Hepatic stellate cell (primary cell): ENCODE data around the gene GARIN5B.

ENCODE experiments used
- DNase-seq: peaks from one replicate; pipeline ENCODE4 v3.0.0; 2011; ENCODE audit warnings: low spot score

Gene GARIN5B

GRCh38 chr19:55322204-55322885 lies 40.7 kb downstream of the GARIN5B start:
- no peak for DNase-seq

GRCh38 chr19:55321466-55322137 lies 41.5 kb downstream of the GARIN5B start:
- DNase-seq, result no peak

DNA sequence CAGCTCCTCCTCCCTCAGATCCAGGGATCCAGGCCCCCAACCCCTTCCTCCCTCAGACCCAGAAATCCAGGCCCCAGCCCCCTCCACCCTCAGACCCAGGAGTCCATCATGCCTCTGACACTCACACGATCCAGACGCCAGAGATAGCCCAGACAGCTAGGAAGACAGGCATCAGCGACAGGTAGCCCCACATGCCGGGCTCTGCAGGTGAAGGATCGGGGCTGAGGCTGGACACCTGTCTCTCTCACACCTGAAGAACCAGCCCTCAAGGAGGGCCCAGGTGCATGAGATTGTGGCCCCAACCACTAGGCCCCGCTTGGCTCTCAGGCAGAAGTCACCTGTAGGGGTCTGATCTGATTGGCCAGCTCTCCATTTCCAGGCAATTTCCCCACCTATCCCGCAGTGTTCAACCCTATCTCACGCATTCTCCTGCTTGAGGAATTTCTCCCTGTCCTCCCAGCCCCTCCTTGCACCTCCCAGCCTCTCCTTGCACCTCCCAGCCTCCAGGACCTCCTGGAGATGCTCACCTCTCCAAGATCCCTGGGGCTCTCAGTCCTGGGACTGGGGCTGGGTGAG lies 42.1 kb downstream of the GARIN5B start:
- no peak for DNase-seq

DNA sequence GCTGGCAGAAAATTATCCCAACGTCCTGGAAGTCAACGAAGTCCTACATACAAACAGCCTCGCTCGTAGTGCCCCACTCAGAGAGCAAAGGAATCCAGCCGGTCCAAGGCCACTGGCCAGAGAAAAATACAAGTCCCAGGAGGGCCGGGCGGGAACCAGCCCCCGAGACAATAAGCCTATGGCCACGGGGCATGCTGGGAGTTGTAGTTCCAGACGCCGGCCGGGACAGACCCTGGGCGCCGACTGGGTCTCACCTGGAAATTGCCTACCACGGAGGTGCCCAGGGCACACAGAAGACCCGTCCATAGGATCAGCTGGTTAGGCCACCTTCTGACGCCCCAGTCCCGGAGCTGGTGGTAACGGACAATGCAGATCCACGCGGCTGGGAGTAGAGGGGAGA lies 43.3 kb downstream of the GARIN5B start:
- DNase-seq, result peak; percentile 83

DNA sequence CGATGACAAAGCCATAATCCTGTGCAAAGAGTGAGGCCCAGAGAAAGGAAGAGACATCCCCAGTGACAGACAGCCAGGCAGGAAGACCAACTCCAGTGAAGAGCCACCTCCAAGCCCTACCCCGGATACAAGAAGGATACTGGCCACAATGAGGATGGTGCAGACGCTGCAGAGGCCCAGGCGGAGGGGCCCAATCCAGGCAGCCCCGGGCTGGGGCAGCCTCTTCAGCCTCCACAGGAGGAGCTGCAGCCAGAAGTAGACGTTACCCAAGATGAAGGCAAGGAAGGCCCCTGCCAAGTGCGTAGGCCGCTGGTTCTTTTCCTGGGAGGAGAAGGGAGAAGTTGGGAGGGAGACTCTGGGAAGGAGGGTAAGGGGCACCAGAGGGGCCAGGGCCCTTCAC lies 46.4 kb downstream of the GARIN5B start:
- DNase-seq, result no peak

GRCh38 chr19:55315956-55316525 lies 47.0 kb downstream of the GARIN5B start:
- no peak for DNase-seq

DNA sequence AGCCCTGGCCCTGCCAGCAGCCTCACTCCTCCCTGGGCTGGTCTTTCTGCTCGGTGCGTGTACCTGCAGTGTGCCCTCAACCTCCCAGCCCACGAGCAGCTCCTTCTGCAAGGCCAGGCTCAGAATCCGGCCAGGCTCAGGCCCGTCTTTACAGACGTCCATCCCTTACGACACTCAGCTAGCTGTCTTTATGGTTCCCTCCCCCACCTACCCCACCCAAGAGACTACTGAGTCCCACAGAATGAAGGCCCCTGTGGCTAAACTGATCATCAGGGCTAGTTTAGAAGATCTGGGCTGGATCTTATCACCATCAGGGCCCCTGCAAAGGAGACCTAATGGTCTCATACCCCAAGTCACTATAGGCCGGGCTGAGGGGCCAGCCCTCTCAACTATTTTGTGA lies 48.7 kb downstream of the GARIN5B start:
- DNase-seq, result no peak

DNA sequence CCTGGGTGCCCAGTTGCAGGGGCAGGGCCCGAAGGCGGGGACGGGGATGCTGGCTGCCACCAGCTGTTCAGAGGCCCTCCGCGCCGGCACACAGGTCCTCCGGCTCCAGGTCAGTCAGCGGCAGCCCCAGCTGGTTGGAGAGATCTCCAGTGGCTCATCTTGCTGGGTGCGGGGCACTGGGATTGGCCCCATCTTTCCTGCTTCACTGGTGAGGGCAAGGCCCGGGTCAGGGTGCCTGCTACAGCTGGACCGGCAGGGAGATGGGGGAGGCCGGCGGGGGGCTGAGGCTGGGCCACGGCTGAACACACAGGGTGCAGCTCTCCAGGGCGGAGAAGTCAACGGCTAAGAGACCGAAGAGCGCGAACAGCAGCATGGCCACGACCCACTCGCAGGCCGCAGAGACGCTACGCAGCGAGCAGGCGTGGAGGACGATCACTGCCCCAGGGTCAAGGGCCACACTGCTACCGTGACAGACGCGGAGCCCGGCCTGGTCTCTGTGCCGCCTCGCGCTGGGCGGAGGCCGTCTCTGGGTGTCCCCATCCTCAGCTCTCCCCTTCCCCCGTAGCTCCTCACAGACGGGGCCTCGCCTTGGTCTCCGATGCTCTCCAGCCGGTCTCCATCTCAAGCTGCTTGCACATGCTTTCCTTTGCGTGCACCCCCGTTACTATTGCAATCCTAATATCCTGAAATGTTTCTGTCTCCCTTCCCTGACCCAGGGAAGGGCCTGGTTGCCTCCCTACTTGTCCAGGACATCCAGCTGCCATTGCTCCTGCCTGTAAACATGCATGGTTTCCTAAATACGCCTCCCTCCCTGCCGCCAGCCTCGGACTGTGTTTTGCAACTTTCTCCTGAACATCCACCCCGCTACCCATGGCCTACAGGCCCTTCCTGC lies 50.2 kb downstream of the GARIN5B start:
- no peak for DNase-seq

DNA sequence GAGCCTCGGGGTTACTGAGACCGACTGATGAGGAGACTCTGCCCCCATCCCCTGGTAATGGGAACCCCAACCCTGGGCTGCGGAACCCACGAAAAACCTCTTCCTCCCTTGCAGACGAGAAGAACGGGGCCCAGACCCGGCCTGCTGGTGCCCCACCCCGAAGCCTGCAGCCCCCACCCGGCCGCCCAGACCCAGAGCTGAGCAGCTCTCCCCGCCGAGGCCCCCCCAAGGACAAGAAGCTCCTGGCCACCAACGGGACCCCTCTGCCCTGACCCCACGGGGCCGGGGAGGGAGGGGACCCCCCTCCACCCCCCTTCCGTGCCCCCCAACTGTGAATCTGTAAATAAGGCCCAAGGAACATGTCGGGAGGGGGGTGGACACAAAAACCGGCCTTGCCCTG lies 51.3 kb downstream of the GARIN5B start:
- no peak for DNase-seq

GRCh38 chr19:55311397-55311796 lies 51.7 kb downstream of the GARIN5B start:
- DNase-seq, result no peak

DNA sequence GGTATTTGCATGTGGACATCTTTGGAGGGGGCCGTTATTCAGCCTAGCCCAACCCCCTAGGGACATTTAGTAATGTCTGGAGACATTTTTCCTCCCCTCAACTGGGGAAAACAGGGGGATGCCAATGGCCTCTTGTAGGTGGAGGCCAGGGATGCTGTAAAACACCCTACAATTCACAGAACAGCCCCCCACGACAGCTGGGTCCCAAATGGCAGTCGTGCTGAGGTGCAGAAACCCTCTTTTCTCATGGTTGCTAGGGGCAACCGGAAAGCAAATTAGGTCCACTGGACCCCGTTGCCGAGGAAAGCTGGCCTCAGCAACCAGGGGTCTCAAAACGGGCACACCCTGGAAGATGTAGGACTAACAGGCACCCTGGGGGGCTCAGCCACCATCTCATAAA lies 52.6 kb downstream of the GARIN5B start:
- no peak for DNase-seq

DNA sequence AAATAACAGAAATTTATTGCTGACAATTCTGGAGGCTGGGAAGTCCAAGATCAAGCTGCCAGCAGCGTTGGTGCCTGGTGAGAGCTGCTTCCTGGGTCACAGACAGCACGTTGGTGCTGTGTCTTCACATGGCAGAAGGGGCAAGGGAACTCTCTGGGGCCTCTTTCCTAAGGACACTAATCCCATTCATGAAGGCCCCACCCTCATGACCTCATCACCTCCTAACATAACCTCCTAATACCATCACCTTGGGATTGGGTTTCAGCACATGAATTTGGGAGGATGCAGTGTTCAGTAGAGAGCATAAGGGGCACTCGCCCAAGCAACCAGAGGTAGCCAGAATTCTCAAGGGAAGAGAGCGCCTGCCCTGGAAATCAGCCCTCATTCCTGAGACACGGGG lies 53.6 kb downstream of the GARIN5B start:
- no peak for DNase-seq

DNA sequence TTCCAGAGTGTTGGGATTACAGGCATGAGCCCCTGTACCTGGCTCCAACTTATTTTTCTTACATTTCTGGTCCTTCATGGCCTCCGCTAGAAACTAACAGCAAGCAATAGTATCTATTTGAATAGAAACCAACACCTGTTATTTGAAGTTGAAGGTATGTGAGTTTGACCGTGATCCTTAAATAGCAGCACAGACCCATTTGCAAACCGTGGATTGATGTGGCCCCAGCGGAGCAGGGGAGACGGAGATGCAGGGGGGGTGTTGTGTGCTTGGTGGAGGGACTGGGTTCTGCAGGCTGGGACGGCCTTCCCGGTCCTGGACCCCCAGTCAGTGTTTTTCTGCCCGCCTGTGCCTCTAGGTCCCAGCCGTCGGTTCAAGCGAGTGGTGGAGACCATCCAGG lies 54.8 kb downstream of the GARIN5B start:
- no peak for DNase-seq

DNA sequence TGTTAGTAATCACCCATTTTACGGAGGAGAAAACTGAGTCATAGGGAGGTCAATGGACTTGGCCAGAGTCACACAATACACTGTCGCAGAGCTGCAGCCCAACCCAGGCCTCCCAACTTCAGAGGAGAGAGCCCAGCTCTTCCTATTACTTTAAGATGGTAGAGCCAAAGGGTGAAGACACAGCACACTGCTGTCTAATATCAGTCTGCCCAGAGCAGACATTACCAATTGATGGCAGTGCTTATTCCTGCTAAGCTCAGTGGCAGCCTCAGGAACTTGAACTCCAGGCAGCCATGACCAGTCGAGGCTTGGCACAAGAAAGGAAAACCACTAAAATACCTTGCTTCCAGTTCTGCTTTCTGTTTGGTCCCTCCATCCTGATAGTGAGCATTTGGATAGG lies 56.3 kb downstream of the GARIN5B start:
- DNase-seq, result no peak

DNA sequence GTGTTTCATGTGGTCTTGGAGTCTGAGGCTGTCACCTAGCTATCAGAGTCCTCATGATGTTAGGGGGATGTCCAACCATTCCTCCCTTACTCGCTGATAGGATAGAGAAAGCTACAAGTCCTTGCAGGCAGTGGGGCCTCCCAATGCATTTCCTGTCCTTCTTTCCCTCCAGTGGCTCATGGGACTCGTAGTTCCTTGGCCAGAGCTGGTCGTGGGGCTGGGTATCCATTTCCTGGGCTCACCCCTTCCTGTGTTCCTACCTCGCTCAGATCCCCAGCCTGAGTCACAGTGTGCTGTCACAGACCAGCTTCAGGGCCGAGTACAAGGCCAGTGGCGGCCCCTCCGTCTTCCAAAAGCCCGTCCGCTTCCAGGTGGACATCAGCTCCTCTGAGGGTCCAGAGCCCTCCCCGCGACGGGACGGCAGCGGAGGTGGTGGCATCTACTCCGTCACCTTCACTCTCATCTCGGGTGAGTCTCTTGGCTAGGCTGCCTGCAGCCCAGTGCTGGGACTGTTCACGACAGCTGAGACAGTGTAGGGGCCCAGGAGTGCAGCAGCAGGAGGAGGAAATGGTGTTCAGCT lies 57.0 kb downstream of the GARIN5B start:
- no peak for DNase-seq

DNA sequence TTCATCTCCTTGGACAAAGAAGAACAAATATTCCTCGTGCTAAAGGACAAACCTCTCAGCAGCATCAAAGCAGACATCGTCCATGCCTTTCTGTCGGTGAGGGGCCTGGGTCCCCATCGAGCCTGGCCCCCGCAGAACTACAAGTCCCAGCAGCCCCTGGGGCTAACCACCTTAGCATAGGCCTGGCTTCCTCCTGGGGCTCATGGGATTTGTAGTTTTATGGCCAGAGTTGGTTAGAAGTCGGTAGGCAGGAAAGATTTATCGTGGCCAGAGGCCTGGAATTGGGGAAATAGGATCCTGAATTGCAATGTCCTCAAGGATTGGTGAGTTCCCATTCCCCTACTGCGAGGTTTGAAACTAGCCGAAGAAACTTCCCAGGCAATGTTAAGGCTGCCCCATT lies 57.6 kb downstream of the GARIN5B start:
- peak; percentile 38 for DNase-seq

DNA sequence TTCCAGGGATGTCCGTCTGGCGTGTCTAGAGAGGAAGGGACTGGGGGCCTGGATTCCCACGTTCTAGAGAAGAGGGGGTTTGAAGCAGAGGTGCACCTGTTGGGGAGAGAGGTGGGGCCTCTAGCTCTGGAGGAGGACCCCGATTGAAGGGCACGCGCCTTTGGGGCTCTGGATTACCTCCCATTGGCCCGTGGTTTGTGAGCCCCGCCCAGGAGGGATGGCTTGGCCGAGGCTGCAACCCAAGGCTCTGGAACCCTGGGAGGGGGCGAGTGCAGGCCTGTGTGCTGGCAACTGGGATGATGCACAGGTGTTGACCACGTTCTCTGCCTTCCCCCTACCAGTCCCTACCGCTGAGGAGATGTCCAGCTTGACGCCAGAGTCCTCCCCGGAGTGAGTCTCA lies 58.1 kb downstream of the GARIN5B start:
- no peak for DNase-seq
